ENCODE data around the gene ANO9.
"Not testable (repeated sequence)": the region's sequence is repeated elsewhere in the genome, so short reads cannot be mapped to it uniquely, and the experiment has no call there.

The ANO9 gene

DNA sequence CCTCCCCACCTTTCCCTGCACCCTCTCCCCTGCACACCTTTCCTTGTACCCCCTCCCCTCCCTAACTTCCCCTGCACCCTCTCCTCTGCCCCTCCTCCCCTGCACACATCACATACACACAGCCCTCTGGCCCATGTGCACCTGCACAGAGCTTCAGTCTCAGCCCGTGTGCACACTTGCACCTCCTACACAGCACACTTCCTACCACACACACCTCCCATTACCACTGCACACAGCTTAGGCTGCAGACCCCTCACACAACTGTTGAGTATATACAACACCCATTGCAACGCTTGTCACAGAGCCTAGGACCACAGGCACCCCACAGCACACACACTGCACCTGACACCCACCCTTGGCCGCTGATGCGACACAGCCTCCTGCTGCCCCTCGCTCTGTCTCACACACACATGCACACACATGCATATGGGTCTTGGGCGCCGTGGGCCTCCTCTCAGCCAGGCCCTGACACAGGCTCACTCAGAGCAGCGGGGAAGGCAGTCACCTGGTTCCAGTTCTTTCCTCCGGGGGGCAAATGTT is 27.4 kb downstream of the ANO9 start:
- no peaks in the 10 kb centered on the region for H3K79me2 ChIP-seq (ENCODE audit: control insufficient read depth, insufficient read depth, low read length, unreplicated experiment)
- H3K27ac ChIP-seq (ENCODE audit: low read depth, low read length) = no peak overlapping the region
- H3K27me3 ChIP-seq (ENCODE audit: insufficient read depth, low read length) = peaks cover 13% of the 10 kb centered on the region; the same call in 1 of the 2 replicates
- H2AFZ ChIP-seq (ENCODE audit: low read length, unreplicated experiment) = no peak overlapping the region
- H3K4me3 ChIP-seq (ENCODE audit: low read depth, low read length) = no peak overlapping the region
- no peaks in the 10 kb centered on the region for H3K36me3 ChIP-seq (ENCODE audit: insufficient read depth, low read length)
- H3K4me1 ChIP-seq (ENCODE audit: control insufficient read depth, insufficient read depth, low read length, unreplicated experiment) = peaks cover 19% of the 10 kb centered on the region

DNA sequence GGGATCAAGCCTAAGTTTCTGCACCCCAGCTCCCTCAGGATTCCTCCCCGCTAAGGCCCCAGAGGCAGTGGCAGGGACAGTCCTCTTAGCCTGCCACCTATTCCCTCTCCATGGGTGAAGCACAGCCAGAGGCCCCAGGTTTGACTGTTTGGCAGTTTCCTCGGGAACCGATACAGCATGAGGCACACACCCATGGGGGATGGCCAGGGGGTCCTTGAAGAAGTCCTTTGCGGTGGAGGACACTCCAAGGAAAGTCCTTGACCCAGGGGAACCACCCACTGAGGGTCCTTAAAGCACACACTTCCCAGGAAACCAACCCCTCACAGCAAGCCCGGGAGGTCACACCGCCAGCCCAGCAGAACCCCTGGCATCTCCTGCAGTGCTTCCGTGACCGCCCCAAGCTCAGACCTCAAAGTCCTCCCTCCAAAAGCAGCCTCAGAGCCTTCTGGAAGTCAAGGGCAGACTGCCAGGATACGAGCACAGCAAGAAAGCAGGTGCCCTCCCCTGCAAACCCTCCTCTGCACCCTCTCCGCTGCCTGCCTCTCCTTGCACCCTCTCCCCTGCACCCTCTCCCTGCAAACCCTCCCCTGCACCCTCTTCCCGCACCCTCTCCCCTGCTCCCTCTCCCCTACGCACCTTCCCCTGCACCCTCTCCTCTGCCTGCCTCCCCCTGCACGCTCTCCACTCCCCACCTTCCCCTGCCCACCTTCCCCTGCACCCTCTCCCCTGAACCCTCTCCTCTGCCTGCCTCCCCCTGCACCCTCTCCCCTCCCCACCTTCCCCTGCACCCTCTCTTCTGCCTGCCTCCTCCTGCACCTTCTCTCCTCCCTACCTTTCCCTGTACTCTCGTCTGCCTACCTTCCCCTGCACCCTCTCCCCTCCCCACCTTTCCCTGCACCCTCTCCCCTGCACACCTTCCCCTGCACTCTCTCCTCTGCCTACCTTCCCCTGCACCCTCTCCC is 28.4 kb downstream of the ANO9 start:
- H3K27me3 ChIP-seq (ENCODE audit: insufficient read depth, low read length) = peaks cover 10% of the 10 kb centered on the region; the same call in 1 of the 2 replicates
- H3K4me1 ChIP-seq (ENCODE audit: control insufficient read depth, insufficient read depth, low read length, unreplicated experiment) = peaks cover 19% of the 10 kb centered on the region
- H3K79me2 ChIP-seq (ENCODE audit: control insufficient read depth, insufficient read depth, low read length, unreplicated experiment) = no peaks in the 10 kb centered on the region
- H3K4me3 ChIP-seq (ENCODE audit: low read depth, low read length) = no peak overlapping the region
- no peak overlapping the region for H2AFZ ChIP-seq (ENCODE audit: low read length, unreplicated experiment)
- no peak overlapping the region for H3K27ac ChIP-seq (ENCODE audit: low read depth, low read length)
- H3K36me3 ChIP-seq (ENCODE audit: insufficient read depth, low read length) = no peaks in the 10 kb centered on the region

DNA sequence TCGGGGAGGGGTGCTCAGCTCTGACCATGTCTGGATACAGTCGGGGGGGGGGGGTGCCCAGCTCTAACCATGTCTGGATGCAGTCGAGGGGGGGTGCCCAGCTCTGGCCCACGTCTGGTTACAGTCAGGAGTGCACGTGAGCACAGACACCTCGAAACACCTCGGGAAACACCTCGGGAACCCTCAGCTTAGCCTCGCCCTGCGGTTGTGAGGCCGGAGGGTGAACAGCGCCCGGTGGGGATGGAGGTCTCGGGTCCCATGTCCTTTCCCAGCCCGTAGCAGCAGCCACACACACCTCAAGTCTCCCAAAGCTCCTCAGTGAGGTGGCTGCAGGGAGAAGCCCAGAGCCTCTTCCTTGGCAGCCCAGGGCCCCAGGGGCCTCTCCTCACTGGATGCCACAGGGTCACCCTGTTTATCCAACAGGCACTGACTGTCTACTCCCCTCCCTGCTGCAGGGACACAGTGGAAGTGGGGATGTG is 29.1 kb downstream of the ANO9 start:
- H3K4me3 ChIP-seq (ENCODE audit: low read depth, low read length) = no peak overlapping the region
- H3K27me3 ChIP-seq (ENCODE audit: insufficient read depth, low read length) = peaks cover 3% of the 10 kb centered on the region; the same call in 1 of the 2 replicates
- no peak overlapping the region for H2AFZ ChIP-seq (ENCODE audit: low read length, unreplicated experiment)
- no peaks in the 10 kb centered on the region for H3K36me3 ChIP-seq (ENCODE audit: insufficient read depth, low read length)
- H3K79me2 ChIP-seq (ENCODE audit: control insufficient read depth, insufficient read depth, low read length, unreplicated experiment) = no peaks in the 10 kb centered on the region
- peaks cover 19% of the 10 kb centered on the region for H3K4me1 ChIP-seq (ENCODE audit: control insufficient read depth, insufficient read depth, low read length, unreplicated experiment)
- no peak overlapping the region for H3K27ac ChIP-seq (ENCODE audit: low read depth, low read length)

DNA sequence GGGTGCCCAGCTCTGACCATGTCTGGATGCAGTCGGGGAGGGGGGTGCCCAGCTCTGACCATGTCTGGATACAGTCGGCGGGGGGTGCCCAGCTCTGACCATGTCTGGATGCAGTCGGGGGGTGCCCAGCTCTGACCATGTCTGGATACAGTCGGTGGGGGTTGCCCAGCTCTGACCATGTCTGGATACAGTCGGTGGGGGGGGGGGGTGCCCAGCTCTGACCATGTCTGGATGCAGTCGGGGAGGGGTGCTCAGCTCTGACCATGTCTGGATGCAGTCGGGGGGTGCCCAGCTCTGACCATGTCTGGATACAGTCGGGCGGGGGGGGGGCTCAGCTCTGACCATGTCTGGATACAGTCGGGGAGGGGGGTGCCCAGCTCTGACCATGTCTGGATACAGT is 30.3 kb downstream of the ANO9 start:
- not testable (repeated sequence) for H3K36me3 ChIP-seq (ENCODE audit: insufficient read depth, low read length); H3K79me2 ChIP-seq (ENCODE audit: control insufficient read depth, insufficient read depth, low read length, unreplicated experiment); H3K27me3 ChIP-seq (ENCODE audit: insufficient read depth, low read length); H2AFZ ChIP-seq (ENCODE audit: low read length, unreplicated experiment); H3K4me3 ChIP-seq (ENCODE audit: low read depth, low read length); H3K27ac ChIP-seq (ENCODE audit: low read depth, low read length)
- peaks cover 18% of the 10 kb centered on the region for H3K4me1 ChIP-seq (ENCODE audit: control insufficient read depth, insufficient read depth, low read length, unreplicated experiment)

DNA sequence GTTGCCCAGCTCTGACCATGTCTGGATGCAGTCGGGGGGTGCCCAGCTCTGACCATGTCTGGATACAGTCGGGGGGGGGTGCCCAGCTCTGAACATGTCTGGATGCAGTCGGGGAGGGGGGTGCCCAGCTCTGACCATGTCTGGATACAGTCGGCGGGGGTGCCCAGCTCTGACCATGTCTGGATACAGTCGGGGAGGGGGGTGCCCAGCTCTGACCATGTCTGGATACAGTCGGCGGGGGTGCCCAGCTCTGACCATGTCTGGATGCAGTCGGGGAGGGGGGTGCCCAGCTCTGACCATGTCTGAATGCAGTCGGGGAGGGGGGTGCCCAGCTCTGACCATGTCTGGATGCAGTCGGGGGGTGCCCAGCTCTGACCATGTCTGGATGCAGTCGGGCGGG is 31.1 kb downstream of the ANO9 start:
- not testable (repeated sequence) for H3K27ac ChIP-seq (ENCODE audit: low read depth, low read length); H3K27me3 ChIP-seq (ENCODE audit: insufficient read depth, low read length); H3K79me2 ChIP-seq (ENCODE audit: control insufficient read depth, insufficient read depth, low read length, unreplicated experiment); H2AFZ ChIP-seq (ENCODE audit: low read length, unreplicated experiment); H3K36me3 ChIP-seq (ENCODE audit: insufficient read depth, low read length); H3K4me3 ChIP-seq (ENCODE audit: low read depth, low read length)
- H3K4me1 ChIP-seq (ENCODE audit: control insufficient read depth, insufficient read depth, low read length, unreplicated experiment) = peaks cover 11% of the 10 kb centered on the region

DNA sequence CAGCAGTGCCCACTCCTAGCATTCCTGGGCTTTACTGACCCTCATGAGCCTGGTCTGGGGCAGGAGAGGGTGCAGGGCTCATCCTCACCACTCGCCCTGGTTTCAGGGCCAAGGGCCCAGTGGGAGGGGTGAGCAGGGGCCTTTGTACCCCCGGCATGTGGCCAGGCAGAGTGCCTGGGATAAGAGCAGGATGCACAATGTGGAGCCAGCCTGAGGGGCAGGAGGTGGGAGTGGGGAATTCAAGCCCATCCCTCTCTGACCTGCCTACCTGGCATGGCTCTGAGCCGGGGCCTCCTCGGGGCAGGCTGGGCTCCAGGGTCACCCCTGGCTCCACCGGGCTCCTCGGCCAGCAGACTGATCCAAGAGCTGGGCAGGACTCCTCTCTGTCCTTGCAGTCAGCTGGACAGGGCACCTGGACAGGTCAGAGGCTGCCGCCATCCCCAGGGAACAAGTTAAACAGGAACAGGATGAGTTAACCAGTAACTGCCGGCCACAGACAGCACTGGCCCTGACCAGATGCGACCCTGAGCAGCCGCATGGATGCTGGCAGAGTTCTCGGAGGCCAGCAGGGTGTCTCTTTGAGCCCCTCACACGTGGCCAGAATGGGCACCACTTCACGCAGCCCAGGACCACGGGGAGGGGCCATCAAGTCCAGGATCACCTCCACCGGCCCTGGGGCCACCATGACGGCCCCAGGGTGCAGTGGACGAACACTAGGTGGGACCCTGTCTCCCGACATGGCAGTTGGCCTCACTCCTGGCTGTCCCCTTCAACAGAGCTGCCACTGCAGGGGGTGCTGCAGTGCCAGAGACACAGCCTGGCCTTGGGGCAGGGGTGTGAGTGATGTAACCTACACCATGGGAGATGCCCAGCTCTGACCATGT is 32.0 kb downstream of the ANO9 start:
- H3K27me3 ChIP-seq (ENCODE audit: insufficient read depth, low read length) = no peaks in the 10 kb centered on the region

DNA sequence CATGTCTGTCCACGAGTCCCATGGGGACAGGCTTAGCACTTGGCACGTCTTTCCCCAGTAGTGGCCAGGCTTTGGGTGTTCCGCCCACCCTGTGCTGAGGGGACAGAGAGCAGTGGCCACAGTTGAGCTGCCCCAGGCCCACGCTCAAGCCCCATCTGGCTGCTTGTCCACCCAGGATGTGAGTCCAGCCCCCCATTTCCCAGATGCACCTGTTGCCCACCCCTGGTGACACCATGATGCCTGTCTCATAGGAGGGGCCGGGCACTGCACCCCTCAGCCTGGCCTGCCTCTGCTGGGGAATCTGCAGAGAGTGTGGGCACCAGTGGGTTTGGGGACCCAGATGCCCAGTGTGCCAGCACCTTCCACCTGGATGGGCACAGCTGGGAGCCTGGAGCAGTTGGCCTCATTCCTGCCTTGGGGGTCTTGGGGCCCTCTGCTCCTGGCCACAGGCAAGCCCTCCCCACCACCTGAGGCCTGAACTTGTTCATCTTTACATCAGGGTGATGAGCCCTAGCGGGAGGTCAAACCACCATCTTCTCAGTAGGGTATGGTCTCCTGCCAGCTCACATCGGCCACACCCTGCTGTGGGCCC is 32.7 kb downstream of the ANO9 start:
- Histone ChIP-seq H2AFZ (ENCODE audit: low read length, unreplicated experiment) (no peak overlapping the region), H3K36me3 (ENCODE audit: insufficient read depth, low read length) (no peaks in the 10 kb centered on the region), H3K4me3 (ENCODE audit: low read depth, low read length) (no peak overlapping the region), H3K79me2 (ENCODE audit: control insufficient read depth, insufficient read depth, low read length, unreplicated experiment) (no peaks in the 10 kb centered on the region), H3K27ac (ENCODE audit: low read depth, low read length) (no peak overlapping the region), H3K27me3 (ENCODE audit: insufficient read depth, low read length) (no peaks in the 10 kb centered on the region), H3K4me1 (ENCODE audit: control insufficient read depth, insufficient read depth, low read length, unreplicated experiment) (no peaks in the 10 kb centered on the region)

More for the DNA sequence above, 32.0 kb downstream of the ANO9 start:
- Histone ChIP-seq H3K27ac (ENCODE audit: low read depth, low read length) (no peak overlapping the region), H3K4me3 (ENCODE audit: low read depth, low read length) (no peak overlapping the region), H2AFZ (ENCODE audit: low read length, unreplicated experiment) (no peak overlapping the region), H3K79me2 (ENCODE audit: control insufficient read depth, insufficient read depth, low read length, unreplicated experiment) (no peaks in the 10 kb centered on the region), H3K4me1 (ENCODE audit: control insufficient read depth, insufficient read depth, low read length, unreplicated experiment) (peaks cover 5% of the 10 kb centered on the region), H3K36me3 (ENCODE audit: insufficient read depth, low read length) (no peaks in the 10 kb centered on the region)

DNA sequence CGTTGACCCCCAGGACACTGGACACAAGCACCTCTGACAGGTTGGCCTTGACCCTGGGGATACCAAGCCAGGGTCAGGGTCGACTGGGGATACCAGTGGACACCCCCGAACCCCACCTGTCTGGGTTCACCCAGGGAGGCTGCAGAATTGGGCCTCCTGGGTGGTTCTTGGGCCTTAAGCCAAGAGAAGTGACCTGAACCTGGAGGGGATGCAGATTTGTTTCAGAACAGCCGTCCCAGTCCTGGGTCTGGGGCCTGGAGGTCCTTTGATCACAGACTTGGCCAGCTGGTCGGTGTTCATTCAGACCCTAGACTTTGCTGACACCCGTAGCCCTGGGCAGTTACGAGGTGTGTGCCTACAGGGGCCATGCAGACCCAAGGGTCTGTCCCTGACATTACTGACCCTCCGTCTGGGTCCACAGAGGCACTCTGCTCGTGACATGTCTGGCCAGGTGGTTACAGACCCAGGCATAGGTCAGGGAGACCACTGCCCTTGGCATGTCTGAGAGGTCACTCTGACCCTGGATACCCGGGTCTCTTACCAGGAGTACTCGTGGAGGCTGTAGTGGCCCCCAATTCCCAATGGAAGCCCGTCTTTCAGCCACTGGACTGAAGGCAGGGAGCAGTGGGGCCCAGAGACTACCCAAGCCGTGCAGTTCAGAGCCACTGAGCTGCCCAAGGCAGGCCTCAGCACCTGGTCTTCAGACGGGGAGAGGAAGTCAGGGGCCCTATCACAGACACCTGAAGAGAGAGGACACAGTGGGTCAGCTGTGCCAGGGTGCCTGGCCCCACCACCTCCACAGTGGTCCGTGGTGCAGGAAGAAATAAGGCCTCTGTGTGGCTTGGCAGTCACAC is 33.4 kb downstream of the ANO9 start:
- Histone ChIP-seq H3K36me3 (ENCODE audit: insufficient read depth, low read length) (no peaks in the 10 kb centered on the region), H3K27me3 (ENCODE audit: insufficient read depth, low read length) (no peaks in the 10 kb centered on the region), H3K79me2 (ENCODE audit: control insufficient read depth, insufficient read depth, low read length, unreplicated experiment) (no peaks in the 10 kb centered on the region), H3K4me1 (ENCODE audit: control insufficient read depth, insufficient read depth, low read length, unreplicated experiment) (no peaks in the 10 kb centered on the region), H3K27ac (ENCODE audit: low read depth, low read length) (no peak overlapping the region), H3K4me3 (ENCODE audit: low read depth, low read length) (no peak overlapping the region), H2AFZ (ENCODE audit: low read length, unreplicated experiment) (no peak overlapping the region)

DNA sequence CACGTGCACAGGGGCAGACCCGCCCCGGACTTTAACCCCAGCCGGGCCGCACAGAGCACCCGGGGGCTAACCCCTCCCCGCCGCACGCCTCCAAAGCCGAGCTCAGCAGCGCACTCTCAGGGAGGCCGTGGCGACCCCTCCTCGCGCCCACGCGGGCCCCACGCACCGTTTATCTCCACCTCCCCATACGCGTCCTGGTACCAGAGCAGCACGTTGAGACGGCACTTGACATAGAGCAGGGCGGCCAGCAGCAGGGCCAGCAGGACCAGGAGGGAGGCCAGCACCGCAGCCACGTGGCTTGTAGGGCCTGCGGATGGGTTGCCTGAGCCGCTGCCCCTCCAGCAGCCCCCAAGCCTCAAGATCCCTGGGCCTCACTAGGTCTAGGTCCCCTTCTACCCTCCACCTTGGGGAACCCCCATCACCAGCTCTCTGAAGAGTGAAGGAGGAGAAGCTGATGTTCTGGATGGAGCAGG is 34.1 kb downstream of the ANO9 start:
- Histone ChIP-seq H3K79me2 (ENCODE audit: control insufficient read depth, insufficient read depth, low read length, unreplicated experiment) (no peaks in the 10 kb centered on the region), H3K27me3 (ENCODE audit: insufficient read depth, low read length) (no peaks in the 10 kb centered on the region), H2AFZ (ENCODE audit: low read length, unreplicated experiment) (no peak overlapping the region), H3K27ac (ENCODE audit: low read depth, low read length) (no peak overlapping the region), H3K4me3 (ENCODE audit: low read depth, low read length) (no peak overlapping the region), H3K4me1 (ENCODE audit: control insufficient read depth, insufficient read depth, low read length, unreplicated experiment) (no peaks in the 10 kb centered on the region), H3K36me3 (ENCODE audit: insufficient read depth, low read length) (no peaks in the 10 kb centered on the region)

Data from ACC112 (cell line).